Esophagus muscularis mucosa (tissue), 3 donors: ENCODE data around the gene COG5.

Experiments used
- CTCF ChIP-seq, 3 experiments: fragments of 200-600 bp in 2 of 3; fragments of 450-650 bp in 1 of 3; sonication (generic) in 2 of 3; IDR thresholded peaks; one replicate each; pipeline ENCODE4 v1.5.1; 2017 to 2019; ENCODE audit warnings: antibody characterized with exemption in 3 of 3, mild to moderate bottlenecking in 2 of 3, moderate library complexity in 1 of 3
- EP300 ChIP-seq: sonication (generic); formaldehyde crosslinking; IDR thresholded peaks from one replicate; pipeline ENCODE4 v1.6.1; 2017; ENCODE audit warnings: antibody characterized with exemption

- no peak for TF ChIP-seq CTCF (IDR thresholded peaks at IDR 0.05)
- TF ChIP-seq EP300 = no peak
Measured at GRCh38 chr7:107432261-107432660, 131.5 kb downstream of the COG5 start.
